Measurements from ENCODE around the gene KCP.

Gene KCP

GRCh38 chr7:128868624-128869137 is 41.8 kb downstream of the KCP start:
- H3K4me3 Mint-ChIP-seq, result peak overlapping the region; percentile 59 to 79
- H3K27me3 Mint-ChIP-seq, result peaks cover 16% of the 10 kb centered on the region
- H3K9me3 Mint-ChIP-seq, result no peaks in the 10 kb centered on the region
- no peak for ATAC-seq
- H3K4me1 Mint-ChIP-seq, result peaks cover 33% of the 10 kb centered on the region
- H3K27ac Mint-ChIP-seq, result no peak overlapping the region
- no peak for DNase-seq

DNA sequence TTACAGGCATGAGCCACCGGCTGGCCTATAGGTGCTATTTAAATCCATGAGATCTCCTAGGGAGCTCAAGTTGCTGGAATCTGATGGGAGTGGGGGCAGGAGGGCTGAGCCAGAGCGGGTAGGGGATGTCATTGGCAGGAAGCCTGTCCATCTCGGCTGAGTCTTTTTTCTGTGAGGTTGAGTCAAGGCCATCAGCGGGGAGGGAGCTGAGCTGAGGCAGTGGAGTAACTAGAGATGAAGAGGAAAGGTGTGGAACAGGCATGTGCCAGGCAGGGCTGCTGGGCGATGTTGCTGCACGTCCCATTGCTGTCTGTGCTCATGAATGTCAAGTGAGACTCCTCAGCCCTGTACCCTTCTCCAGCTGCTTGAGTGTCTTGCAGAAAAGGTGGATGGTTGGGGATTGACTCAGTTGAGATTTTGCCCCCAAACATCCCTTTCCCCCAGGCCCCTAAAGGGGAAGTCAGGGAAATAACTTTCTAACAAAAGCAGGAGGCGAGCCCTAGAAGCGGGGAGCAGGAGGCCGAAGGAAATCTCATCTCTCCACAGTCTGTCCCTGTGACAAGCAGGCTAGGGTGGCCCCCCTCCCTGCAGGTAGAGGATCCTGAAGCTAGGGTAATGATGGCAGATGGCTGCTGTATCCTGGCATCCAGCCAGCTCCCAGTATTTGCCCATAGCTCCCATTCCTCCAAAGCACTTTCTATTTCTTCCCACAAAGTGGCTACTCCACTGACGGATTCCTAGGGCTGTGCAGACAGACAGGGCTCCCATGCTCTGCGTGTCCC is 42.5 kb downstream of the KCP start:
- ATAC-seq (no peak), DNase-seq (no peak)
- H3K4me1 Mint-ChIP-seq, result peaks cover 36% of the 10 kb centered on the region
- no peak overlapping the region for H3K27ac Mint-ChIP-seq
- peak overlapping the region in 1 of 2 donors; percentile 34 for H3K4me3 Mint-ChIP-seq
- peaks cover 16% of the 10 kb centered on the region for H3K27me3 Mint-ChIP-seq
- no peaks in the 10 kb centered on the region for H3K9me3 Mint-ChIP-seq

DNA sequence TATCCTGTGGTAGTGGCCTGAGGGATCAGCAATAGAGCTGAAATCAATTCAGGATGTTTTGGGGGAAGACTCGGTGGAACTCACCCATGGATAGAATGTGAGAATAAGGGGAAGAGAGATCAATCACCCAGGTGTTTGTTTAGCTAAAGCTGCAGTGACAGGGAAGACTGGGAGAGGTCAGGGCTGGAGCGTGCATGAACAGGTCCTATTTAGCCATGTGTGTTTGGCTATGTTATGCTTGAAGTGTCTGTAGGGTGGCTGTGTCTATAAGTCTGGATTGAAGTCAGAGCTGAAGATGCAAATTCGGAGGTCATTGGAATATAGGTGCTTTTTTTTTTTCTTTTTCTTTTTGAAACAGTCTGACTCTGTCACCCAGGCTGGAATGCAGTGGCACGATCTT is 43.3 kb downstream of the KCP start:
- no peak overlapping the region for H3K4me3 Mint-ChIP-seq
- H3K9me3 Mint-ChIP-seq, result no peaks in the 10 kb centered on the region
- H3K4me1 Mint-ChIP-seq, result peaks cover 40% of the 10 kb centered on the region
- ATAC-seq (no peak), DNase-seq (no peak)
- H3K27ac Mint-ChIP-seq, result no peak overlapping the region
- peaks cover 16% of the 10 kb centered on the region for H3K27me3 Mint-ChIP-seq

GRCh38 chr7:128865996-128866877 is 44.3 kb downstream of the KCP start:
- Mint-ChIP-seq H3K9me3 (no peaks in the 10 kb centered on the region), H3K27me3 (peaks cover 13% of the 10 kb centered on the region), H3K27ac (no peak overlapping the region), H3K4me3 (no peak overlapping the region), H3K4me1 (peaks cover 42% of the 10 kb centered on the region)
- DNase-seq (no peak), ATAC-seq (no peak)

DNA sequence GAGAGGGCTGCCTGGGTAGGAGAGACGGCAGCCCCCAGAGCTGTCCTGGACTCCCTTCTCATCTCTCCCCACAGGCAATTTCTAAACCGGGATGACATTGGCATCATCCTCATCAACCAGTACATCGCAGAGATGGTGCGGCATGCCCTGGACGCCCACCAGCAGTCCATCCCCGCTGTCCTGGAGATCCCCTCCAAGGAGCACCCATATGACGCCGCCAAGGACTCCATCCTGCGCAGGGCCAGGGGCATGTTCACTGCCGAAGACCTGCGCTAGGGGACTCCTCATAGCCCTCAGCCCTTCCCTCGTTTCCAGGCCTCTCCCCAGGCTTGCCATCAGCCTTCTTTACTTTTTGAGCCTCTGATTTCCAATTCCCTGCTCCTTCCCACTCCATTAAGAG is 45.2 kb downstream of the KCP start:
- H3K9me3 Mint-ChIP-seq, result no peaks in the 10 kb centered on the region
- no peak overlapping the region for H3K27ac Mint-ChIP-seq
- ATAC-seq (no peak), DNase-seq (no peak)
- peaks cover 3% of the 10 kb centered on the region for H3K27me3 Mint-ChIP-seq
- H3K4me1 Mint-ChIP-seq, result peaks cover 35% of the 10 kb centered on the region
- H3K4me3 Mint-ChIP-seq, result no peak overlapping the region

- peak overlapping the region; percentile 96 to 98 for H3K27ac Mint-ChIP-seq
Observed at GRCh38 chr7:128863433-128863989, 47.0 kb downstream of the KCP start.

DNA sequence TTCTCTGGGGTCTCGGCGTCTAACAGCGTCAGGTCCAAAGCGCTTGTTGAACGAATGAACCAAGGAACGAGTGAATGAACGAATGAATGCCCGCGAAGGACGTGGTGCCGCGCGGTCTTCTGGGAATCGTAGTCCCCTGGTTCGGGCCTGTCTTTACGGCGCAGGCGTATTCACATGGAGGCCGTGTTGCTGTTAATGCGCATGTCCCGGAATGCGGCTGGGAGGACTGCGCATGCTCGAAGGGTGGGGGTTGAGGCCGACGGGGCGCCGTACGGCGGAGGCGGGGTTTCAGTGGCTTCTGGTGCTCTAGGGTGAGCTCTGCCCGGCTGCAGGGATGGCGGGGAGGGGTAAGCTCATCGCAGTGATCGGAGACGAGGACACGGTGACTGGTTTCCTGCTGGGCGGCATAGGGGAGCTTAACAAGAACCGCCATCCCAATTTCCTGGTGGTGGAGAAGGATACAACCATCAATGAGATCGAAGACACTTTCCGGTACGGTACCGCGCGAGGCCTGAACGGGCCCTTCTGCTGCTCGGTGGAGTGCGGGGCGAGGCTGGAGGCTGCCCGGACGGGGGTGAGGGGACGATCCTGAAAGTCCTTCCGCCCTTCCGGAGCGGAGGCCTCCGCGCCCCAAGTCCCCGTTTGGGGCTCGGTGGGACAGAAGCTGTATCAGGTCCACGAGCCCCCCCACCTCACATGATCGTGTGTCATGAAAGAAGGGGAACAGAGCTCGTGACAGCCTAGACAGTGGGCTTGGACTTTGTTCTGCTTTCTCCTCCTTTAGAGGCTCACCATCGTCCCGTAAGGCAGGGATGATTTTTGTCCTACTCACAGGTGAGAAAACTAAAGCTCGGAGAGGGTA is 47.7 kb downstream of the KCP start, which contains the start of gene ATP6V1F:
Gene ATP6V1F, plus strand, starts transcription at position 286 of the 862 bp plus-strand sequence. Its CDS starts 49 bp downstream, at position 335.
- DNase-seq (peak; percentile 99), ATAC-seq (peak; percentile 91)
- Mint-ChIP-seq H3K9me3 (no peaks in the 10 kb centered on the region), H3K4me3 (peak within 1 kb of the TSS; percentile 87 to 93), H3K4me1 (peaks cover 25% of the 10 kb centered on the region), H3K27ac (peak within 1 kb of the TSS; percentile 96 to 98), H3K27me3 (no peaks in the 10 kb centered on the region)

More at GRCh38 chr7:128863433-128863989, 47.0 kb downstream of the KCP start:
- Mint-ChIP-seq H3K4me3 (peak overlapping the region; percentile 87 to 93), H3K4me1 (peaks cover 27% of the 10 kb centered on the region), H3K27me3 (no peaks in the 10 kb centered on the region), H3K9me3 (no peaks in the 10 kb centered on the region)
- ATAC-seq (peak; percentile 66), DNase-seq (peak; percentile 43 to 55)

GRCh38 chr7:128861957-128862570 is 48.4 kb downstream of the KCP start:
- Mint-ChIP-seq H3K9me3 (no peaks in the 10 kb centered on the region), H3K27me3 (no peaks in the 10 kb centered on the region), H3K4me3 (peak overlapping the region; percentile 87 to 93), H3K4me1 (peaks cover 25% of the 10 kb centered on the region), H3K27ac (peak overlapping the region; percentile 96 to 98)
- ATAC-seq (no peak), DNase-seq (no peak)

- Mint-ChIP-seq H3K27ac (no peak overlapping the region), H3K9me3 (no peaks in the 10 kb centered on the region), H3K4me1 (peaks cover 20% of the 10 kb centered on the region), H3K4me3 (no peak overlapping the region), H3K27me3 (no peaks in the 10 kb centered on the region)
- no peak for ATAC-seq
- DNase-seq, result no peak
Observed at GRCh38 chr7:128860158-128861073, 50.1 kb downstream of the KCP start.

GRCh38 chr7:128859232-128860157 is 51.0 kb downstream of the KCP start:
- Mint-ChIP-seq H3K9me3 (no peaks in the 10 kb centered on the region), H3K4me3 (no peak overlapping the region), H3K27ac (no peak overlapping the region), H3K27me3 (no peaks in the 10 kb centered on the region), H3K4me1 (peaks cover 14% of the 10 kb centered on the region)
- no peak for ATAC-seq
- no peak for DNase-seq

- H3K9me3 Mint-ChIP-seq, result no peaks in the 10 kb centered on the region
- no peak overlapping the region for H3K4me3 Mint-ChIP-seq
- DNase-seq (no peak), ATAC-seq (no peak)
- H3K4me1 Mint-ChIP-seq, result peaks cover 9% of the 10 kb centered on the region
- H3K27me3 Mint-ChIP-seq, result no peaks in the 10 kb centered on the region
- H3K27ac Mint-ChIP-seq, result no peak overlapping the region
Observed at GRCh38 chr7:128858380-128859231, 51.9 kb downstream of the KCP start.

Data from stimulated activated naive CD8-positive, alpha-beta T cell treated with anti-CD3 and anti-CD28 coated beads, Interleukin-15, amount 100 ng/mL, for 72 hours (primary cell).